ENCODE results near the gene ANKRD39.

The ANKRD39 gene

GRCh38 chr2:96887493-96888012, 29.7 kb upstream of the ANKRD39 start:
- DNase-seq (ENCODE audit: low read depth in 2 of 2): no peak

GRCh38 chr2:96885432-96886347, 27.9 kb upstream of the ANKRD39 start:
- no peak for DNase-seq (ENCODE audit: low read depth in 2 of 2)

GRCh38 chr2:96884299-96885094, 26.7 kb upstream of the ANKRD39 start:
- no peak for DNase-seq (ENCODE audit: low read depth in 2 of 2)

- no peak for DNase-seq (ENCODE audit: low read depth in 2 of 2)
Observed at GRCh38 chr2:96883306-96883705, 25.5 kb upstream of the ANKRD39 start.

- DNase-seq (ENCODE audit: low read depth in 2 of 2): no peak
Observed at GRCh38 chr2:96882906-96883305, 25.1 kb upstream of the ANKRD39 start.

- no peak for DNase-seq (ENCODE audit: low read depth in 2 of 2)
Observed at GRCh38 chr2:96882230-96882629, 24.4 kb upstream of the ANKRD39 start.

- no peak for DNase-seq (ENCODE audit: low read depth in 2 of 2)
Observed at GRCh38 chr2:96881349-96882195, 23.8 kb upstream of the ANKRD39 start.

GRCh38 chr2:96880891-96881273, 23.1 kb upstream of the ANKRD39 start:
- no peak for DNase-seq (ENCODE audit: low read depth in 2 of 2)

- no peak for DNase-seq (ENCODE audit: low read depth in 2 of 2)
Observed at GRCh38 chr2:96879545-96880040, 21.8 kb upstream of the ANKRD39 start.

GRCh38 chr2:96878796-96879544, 21.2 kb upstream of the ANKRD39 start:
- no peak for DNase-seq (ENCODE audit: low read depth in 2 of 2)

GRCh38 chr2:96878171-96878570, 20.4 kb upstream of the ANKRD39 start:
- DNase-seq (ENCODE audit: low read depth in 2 of 2): no peak

GRCh38 chr2:96877631-96878092, 19.8 kb upstream of the ANKRD39 start:
- DNase-seq (ENCODE audit: low read depth in 2 of 2): no peak

- no peak for DNase-seq (ENCODE audit: low read depth in 2 of 2)
Observed at GRCh38 chr2:96877042-96877451, 19.2 kb upstream of the ANKRD39 start.

GRCh38 chr2:96876269-96877041, 18.6 kb upstream of the ANKRD39 start:
- no peak for DNase-seq (ENCODE audit: low read depth in 2 of 2)

- DNase-seq (ENCODE audit: low read depth in 2 of 2): no peak
Observed at GRCh38 chr2:96875498-96876268, 17.9 kb upstream of the ANKRD39 start.

- DNase-seq (ENCODE audit: low read depth in 2 of 2): no peak
Observed at GRCh38 chr2:96874198-96874831, 16.5 kb upstream of the ANKRD39 start.

- no peak for DNase-seq (ENCODE audit: low read depth in 2 of 2)
Observed at GRCh38 chr2:96873651-96874096, 15.9 kb upstream of the ANKRD39 start.

- DNase-seq (ENCODE audit: low read depth in 2 of 2): no peak
Observed at GRCh38 chr2:96872591-96873349, 15.0 kb upstream of the ANKRD39 start.
